Measurements from ENCODE around the gene MARCHF5.
"Not testable (repeated sequence)": the region's sequence is repeated elsewhere in the genome, so short reads cannot be mapped to it uniquely, and the experiment has no call there.

MARCHF5 gene

DNA sequence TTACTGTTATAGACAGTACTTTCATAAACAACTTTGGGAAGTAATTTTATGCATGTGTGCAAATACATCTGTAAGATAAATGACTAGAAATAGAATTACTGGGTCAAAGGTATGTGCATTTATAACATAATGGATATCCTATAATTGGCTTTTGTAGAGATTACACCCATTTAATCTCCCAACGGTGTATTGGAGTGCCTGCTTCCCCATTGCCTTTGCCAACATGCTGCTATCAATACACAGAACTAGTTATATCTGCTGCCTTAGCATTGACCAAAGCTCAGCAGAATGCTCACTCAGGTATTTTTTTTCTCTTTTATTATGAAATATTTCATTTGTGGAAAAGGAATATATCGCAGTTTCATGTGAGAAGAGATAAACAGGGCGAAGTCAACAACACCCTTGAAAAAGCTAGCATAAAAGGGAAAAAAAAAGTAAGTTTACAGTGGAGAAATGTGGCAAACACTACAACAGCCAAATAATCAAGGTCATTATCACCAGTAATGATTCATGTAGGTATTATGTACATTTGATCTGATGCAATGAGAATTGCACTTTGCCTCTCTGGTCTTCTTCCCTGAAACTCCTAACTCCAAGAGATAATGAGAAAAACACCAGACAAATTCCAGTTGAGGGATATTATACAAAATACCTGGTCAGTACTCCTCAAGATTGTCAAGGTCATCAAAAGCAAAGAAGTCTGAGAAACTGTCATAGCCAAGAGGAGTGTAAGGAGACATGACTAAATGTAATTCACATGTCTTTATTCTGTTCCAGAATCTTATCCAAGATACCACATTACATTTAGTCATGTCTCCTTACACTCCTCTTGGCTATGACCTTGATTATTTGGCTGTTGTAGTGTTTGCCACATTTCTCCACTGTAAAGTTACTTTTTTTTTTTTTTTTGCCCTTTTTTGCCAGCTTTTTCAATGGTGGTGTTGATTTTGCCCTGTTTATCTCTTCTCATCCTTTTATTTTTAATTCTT lies 36.8 kb downstream of the MARCHF5 start:
- H3K4me2 ChIP-seq (ENCODE audit: low read depth, low read length, poor library complexity, severe bottlenecking), result no peak overlapping the region
- no peaks in the 10 kb centered on the region for H3K9me3 ChIP-seq (ENCODE audit: insufficient read depth, low read length)
- H3K27ac ChIP-seq (ENCODE audit: low read depth, low read length), result no peak overlapping the region
- H3K9ac ChIP-seq (ENCODE audit: low read length), result no peak overlapping the region
- H3F3A ChIP-seq (ENCODE audit: insufficient read depth), result no peaks in the 10 kb centered on the region; the same call in 1 of the 2 replicates
- H4K20me1 ChIP-seq (ENCODE audit: low read depth, low read length), result 0 out of 2 replicates have a peak, but pooled peaks cover 4% of the 10 kb centered on the region
- no peak overlapping the region for H2AFZ ChIP-seq (ENCODE audit: low read depth, low read length, severe bottlenecking)
- no peak overlapping the region for H3K4me3 ChIP-seq (ENCODE audit: insufficient read depth, low read length, poor library complexity, severe bottlenecking)
- H3K79me2 ChIP-seq (ENCODE audit: insufficient read depth, low read length), result peaks cover 13% of the 10 kb centered on the region; the same call in 1 of the 2 replicates
- no peaks in the 10 kb centered on the region for H3K27me3 ChIP-seq (ENCODE audit: low read length)
- TF ChIP-seq EZH2phosphoT487 (conservative IDR thresholded peaks at IDR 0.05; ENCODE audit: low read length), result no peak
- TF ChIP-seq, protein P1, sequence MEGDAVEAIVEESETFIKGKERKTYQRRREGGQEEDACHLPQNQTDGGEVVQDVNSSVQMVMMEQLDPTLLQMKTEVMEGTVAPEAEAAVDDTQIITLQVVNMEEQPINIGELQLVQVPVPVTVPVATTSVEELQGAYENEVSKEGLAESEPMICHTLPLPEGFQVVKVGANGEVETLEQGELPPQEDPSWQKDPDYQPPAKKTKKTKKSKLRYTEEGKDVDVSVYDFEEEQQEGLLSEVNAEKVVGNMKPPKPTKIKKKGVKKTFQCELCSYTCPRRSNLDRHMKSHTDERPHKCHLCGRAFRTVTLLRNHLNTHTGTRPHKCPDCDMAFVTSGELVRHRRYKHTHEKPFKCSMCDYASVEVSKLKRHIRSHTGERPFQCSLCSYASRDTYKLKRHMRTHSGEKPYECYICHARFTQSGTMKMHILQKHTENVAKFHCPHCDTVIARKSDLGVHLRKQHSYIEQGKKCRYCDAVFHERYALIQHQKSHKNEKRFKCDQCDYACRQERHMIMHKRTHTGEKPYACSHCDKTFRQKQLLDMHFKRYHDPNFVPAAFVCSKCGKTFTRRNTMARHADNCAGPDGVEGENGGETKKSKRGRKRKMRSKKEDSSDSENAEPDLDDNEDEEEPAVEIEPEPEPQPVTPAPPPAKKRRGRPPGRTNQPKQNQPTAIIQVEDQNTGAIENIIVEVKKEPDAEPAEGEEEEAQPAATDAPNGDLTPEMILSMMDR (IDR thresholded peaks at IDR 0.05; ENCODE audit: insufficient read depth, low read length, poor library complexity, severe bottlenecking), result no peak
- H3K9me2 ChIP-seq (replicated peaks; ENCODE audit: insufficient read depth, low read length), result no peaks in the 10 kb centered on the region
- H3K36me3 ChIP-seq (ENCODE audit: low read length), result no peaks in the 10 kb centered on the region

DNA sequence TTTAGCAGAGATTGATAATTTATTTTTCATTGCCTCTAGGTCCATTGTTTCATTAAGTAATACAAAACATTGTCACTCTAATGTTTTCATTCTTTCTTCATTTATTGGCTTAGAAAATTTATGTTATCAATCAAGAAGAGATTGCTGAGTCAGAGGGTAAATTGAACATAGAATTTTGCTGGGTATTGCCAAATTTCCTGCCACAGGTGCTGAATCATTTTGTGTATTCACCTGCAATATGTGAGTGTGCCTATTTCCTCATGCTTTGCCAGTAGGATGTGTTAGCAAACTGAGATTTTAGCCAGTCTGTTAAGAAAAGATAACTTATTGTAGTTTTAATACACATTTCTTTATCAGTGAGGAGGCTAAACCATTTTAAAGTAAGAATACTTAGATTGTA lies 38.0 kb downstream of the MARCHF5 start:
- Histone ChIP-seq H3K9ac (ENCODE audit: low read length) (no peak overlapping the region), H4K20me1 (ENCODE audit: low read depth, low read length) (0 out of 2 replicates have a peak, but pooled peaks cover 4% of the 10 kb centered on the region), H3K4me2 (ENCODE audit: low read depth, low read length, poor library complexity, severe bottlenecking) (no peak overlapping the region), H3K27ac (ENCODE audit: low read depth, low read length) (no peak overlapping the region), H3K36me3 (ENCODE audit: low read length) (no peaks in the 10 kb centered on the region), H3K27me3 (ENCODE audit: low read length) (no peaks in the 10 kb centered on the region), H2AFZ (ENCODE audit: low read depth, low read length, severe bottlenecking) (no peak overlapping the region), H3K79me2 (ENCODE audit: insufficient read depth, low read length) (peaks cover 8% of the 10 kb centered on the region; the same call in 1 of the 2 replicates), H3F3A (ENCODE audit: insufficient read depth) (no peaks in the 10 kb centered on the region; the same call in 1 of the 2 replicates), H3K9me3 (ENCODE audit: insufficient read depth, low read length) (no peaks in the 10 kb centered on the region), H3K9me2 (replicated peaks; ENCODE audit: insufficient read depth, low read length) (no peaks in the 10 kb centered on the region), H3K4me3 (ENCODE audit: insufficient read depth, low read length, poor library complexity, severe bottlenecking) (no peak overlapping the region)
- TF ChIP-seq EZH2phosphoT487 (conservative IDR thresholded peaks at IDR 0.05; ENCODE audit: low read length), result no peak
- TF ChIP-seq, protein P1 (IDR thresholded peaks at IDR 0.05; ENCODE audit: insufficient read depth, low read length, poor library complexity, severe bottlenecking), result no peak

DNA sequence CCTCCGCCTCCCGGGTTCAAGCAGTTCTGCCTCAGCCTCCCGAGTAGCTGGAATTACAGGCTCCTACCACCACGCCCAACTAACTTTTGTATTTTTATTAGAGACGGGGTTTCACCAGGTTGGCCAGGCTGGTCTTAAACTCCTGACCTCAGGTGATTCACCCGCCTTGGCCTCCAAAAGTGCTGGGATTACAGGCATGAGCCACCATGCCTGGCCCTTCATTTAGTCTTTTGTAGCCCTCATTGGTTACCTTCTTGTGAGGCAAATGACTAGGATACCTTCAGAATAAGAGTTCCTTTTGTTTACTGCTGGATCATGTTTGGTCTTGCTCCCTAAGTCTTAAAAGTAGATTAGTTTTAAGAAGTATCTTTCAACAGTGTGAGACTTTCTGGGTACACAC lies 39.0 kb downstream of the MARCHF5 start:
- H3K9me2 ChIP-seq (replicated peaks; ENCODE audit: insufficient read depth, low read length); H4K20me1 ChIP-seq (ENCODE audit: low read depth, low read length); H3K79me2 ChIP-seq (ENCODE audit: insufficient read depth, low read length); H3K27me3 ChIP-seq (ENCODE audit: low read length); H2AFZ ChIP-seq (ENCODE audit: low read depth, low read length, severe bottlenecking); H3K9me3 ChIP-seq (ENCODE audit: insufficient read depth, low read length); H3K27ac ChIP-seq (ENCODE audit: low read depth, low read length); H3K9ac ChIP-seq (ENCODE audit: low read length); H3K4me2 ChIP-seq (ENCODE audit: low read depth, low read length, poor library complexity, severe bottlenecking); H3K4me3 ChIP-seq (ENCODE audit: insufficient read depth, low read length, poor library complexity, severe bottlenecking); H3K36me3 ChIP-seq (ENCODE audit: low read length); H3F3A ChIP-seq (ENCODE audit: insufficient read depth): not testable (repeated sequence)

DNA sequence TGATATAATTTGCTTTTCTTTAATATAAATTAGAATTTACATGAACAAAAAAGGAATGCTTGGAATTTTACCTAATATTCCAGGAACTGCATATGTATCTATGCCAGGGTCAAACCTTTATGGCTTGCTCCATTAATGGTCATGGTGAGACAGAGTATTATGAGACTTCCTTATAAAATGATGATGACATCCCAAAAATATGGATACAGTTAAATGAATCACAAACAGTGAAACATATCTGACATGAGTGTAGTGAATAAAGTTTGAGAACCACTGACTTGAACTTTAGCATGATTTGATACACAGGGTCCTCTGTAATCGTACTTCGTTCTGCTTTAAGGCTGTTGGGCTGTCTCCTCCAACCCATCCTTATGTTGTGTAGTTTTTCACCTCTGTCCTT lies 51.8 kb downstream of the MARCHF5 start:
- H4K20me1 ChIP-seq (ENCODE audit: low read depth, low read length), result no peaks in the 10 kb centered on the region

DNA sequence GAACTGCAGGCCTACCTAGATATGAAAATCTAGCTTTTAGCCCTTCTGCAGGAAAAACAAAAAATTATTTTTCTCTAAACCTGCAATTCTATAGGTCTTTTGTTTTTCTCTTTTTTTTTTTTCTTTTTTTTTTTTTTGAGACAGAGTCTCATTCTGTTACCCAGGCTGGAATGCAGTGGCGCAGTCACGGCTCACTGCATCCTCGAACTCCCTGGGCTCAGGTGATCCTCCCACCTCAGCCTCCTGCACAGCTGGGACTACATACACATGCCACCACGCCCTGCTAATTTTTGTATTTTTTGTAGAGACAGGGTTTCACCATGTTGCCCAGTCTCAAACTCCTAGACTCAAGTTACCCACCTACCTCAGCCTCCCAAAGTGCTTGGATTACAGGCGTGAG lies 54.6 kb downstream of the MARCHF5 start:
- H3K79me2 ChIP-seq (ENCODE audit: insufficient read depth, low read length); H2AFZ ChIP-seq (ENCODE audit: low read depth, low read length, severe bottlenecking); H3K9ac ChIP-seq (ENCODE audit: low read length); H3K4me3 ChIP-seq (ENCODE audit: insufficient read depth, low read length, poor library complexity, severe bottlenecking); H4K20me1 ChIP-seq (ENCODE audit: low read depth, low read length); H3F3A ChIP-seq (ENCODE audit: insufficient read depth); H3K27me3 ChIP-seq (ENCODE audit: low read length); H3K9me3 ChIP-seq (ENCODE audit: insufficient read depth, low read length); H3K9me2 ChIP-seq (replicated peaks; ENCODE audit: insufficient read depth, low read length); H3K36me3 ChIP-seq (ENCODE audit: low read length); H3K27ac ChIP-seq (ENCODE audit: low read depth, low read length); H3K4me2 ChIP-seq (ENCODE audit: low read depth, low read length, poor library complexity, severe bottlenecking): not testable (repeated sequence)

More for the DNA sequence above, 51.8 kb downstream of the MARCHF5 start:
- H3K36me3 ChIP-seq (ENCODE audit: low read length), result no peaks in the 10 kb centered on the region; the same call in 1 of the 2 replicates
- no peaks in the 10 kb centered on the region for H3K27me3 ChIP-seq (ENCODE audit: low read length)
- no peak overlapping the region for H2AFZ ChIP-seq (ENCODE audit: low read depth, low read length, severe bottlenecking)
- no peak for TF ChIP-seq EZH2phosphoT487 (conservative IDR thresholded peaks at IDR 0.05; ENCODE audit: low read length)
- H3K79me2 ChIP-seq (ENCODE audit: insufficient read depth, low read length), result no peaks in the 10 kb centered on the region
- no peak overlapping the region for H3K4me3 ChIP-seq (ENCODE audit: insufficient read depth, low read length, poor library complexity, severe bottlenecking)
- no peaks in the 10 kb centered on the region for H3K9me2 ChIP-seq (replicated peaks; ENCODE audit: insufficient read depth, low read length)
- no peaks in the 10 kb centered on the region for H3K9me3 ChIP-seq (ENCODE audit: insufficient read depth, low read length)
- H3K9ac ChIP-seq (ENCODE audit: low read length), result no peak overlapping the region
- H3K4me2 ChIP-seq (ENCODE audit: low read depth, low read length, poor library complexity, severe bottlenecking), result no peak overlapping the region
- H3K27ac ChIP-seq (ENCODE audit: low read depth, low read length), result no peak overlapping the region
- no peaks in the 10 kb centered on the region for H3F3A ChIP-seq (ENCODE audit: insufficient read depth)

DNA sequence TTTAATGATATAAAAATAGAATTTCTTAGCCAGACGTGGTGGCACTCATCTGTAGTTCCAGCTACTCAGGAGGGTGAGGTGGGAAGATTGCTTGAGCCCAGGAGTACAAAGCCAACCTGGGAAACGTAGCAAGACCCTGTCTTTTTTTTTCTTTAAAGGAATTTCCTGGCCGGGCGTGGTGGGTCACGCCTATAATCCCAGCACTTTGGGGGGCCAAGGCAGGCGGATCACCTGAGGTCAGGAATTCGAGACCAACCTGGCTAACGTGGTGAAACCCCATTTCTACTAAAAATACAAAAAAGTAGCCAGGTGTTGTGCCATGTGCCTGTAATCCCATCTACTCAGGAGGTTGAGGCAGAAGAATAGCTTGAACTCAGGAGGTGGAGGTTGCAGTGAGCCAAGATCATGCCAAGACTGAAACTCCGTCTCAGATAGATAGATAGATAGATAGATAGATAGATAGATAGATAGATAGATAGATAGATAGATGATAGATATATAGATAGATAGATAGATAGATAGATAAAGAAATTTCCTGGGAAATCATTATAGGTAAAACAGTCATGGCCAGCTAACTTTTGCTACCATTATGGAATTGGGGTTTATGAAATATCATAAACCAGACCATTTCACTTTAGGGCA lies 56.2 kb downstream of the MARCHF5 start:
- not testable (repeated sequence) for H3K27me3 ChIP-seq (ENCODE audit: low read length); H3K9ac ChIP-seq (ENCODE audit: low read length); H3K4me2 ChIP-seq (ENCODE audit: low read depth, low read length, poor library complexity, severe bottlenecking); H3K27ac ChIP-seq (ENCODE audit: low read depth, low read length); H3K4me3 ChIP-seq (ENCODE audit: insufficient read depth, low read length, poor library complexity, severe bottlenecking); H3K79me2 ChIP-seq (ENCODE audit: insufficient read depth, low read length); H2AFZ ChIP-seq (ENCODE audit: low read depth, low read length, severe bottlenecking); H3K9me2 ChIP-seq (replicated peaks; ENCODE audit: insufficient read depth, low read length); H3K9me3 ChIP-seq (ENCODE audit: insufficient read depth, low read length); H4K20me1 ChIP-seq (ENCODE audit: low read depth, low read length); H3F3A ChIP-seq (ENCODE audit: insufficient read depth); H3K36me3 ChIP-seq (ENCODE audit: low read length)

All from SU-DHL-6 (cell line).